GM03348 (cell line): Measurements from ENCODE around the gene ARFGEF3.
A peak's percentile ranks its signal among the peaks of the same experiment; 100 is the strongest.
"Not testable (repeated sequence)": the region's sequence is repeated elsewhere in the genome, so short reads cannot be mapped to it uniquely, and the experiment has no call there.

Source experiments
- DNase-seq: peaks from one replicate; pipeline ENCODE4 v3.0.0; 2012; ENCODE audit warnings: low spot score

The ARFGEF3 gene

DNA sequence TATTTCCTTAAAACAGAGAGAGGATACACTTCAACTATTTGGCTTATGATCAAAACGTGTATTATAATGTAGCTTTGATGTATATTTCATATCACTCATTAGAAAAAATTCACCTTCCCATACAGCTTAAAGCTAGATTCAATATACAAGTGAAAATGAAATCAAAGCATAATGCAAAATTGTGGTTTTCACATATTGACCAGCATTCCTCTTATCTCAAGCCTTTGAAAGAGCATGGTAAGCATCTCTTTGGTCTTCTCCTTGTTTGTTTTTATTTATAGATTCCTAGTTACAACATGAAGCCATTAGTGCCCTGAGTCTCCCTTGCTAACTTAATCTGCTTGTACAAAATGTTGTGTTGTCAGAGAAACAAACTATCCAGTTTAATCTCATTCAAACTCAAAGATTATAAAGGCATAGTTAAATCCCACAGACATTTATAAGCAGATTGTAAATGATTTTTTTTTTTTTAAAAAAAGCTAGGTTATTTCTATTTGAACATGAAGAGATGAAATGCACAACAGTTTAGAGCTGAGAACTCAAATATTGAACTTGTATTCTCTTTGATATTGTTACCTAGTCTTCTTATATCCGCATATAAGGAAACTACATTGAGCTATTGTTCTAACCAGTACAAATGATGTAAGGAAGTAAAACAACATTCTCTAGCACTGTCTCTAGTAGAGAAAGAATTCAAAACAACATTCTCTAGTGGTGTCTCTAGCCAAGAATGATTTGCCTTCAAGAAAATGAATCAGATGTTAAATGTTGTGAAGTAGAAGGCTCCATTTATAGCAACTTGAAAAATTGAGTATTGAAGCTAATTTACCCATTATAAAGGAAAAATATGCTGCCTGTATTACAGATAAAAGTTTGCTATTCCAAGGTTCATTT, 184.8 kb downstream of the ARFGEF3 start:
- peak; percentile 69 for DNase-seq

DNA sequence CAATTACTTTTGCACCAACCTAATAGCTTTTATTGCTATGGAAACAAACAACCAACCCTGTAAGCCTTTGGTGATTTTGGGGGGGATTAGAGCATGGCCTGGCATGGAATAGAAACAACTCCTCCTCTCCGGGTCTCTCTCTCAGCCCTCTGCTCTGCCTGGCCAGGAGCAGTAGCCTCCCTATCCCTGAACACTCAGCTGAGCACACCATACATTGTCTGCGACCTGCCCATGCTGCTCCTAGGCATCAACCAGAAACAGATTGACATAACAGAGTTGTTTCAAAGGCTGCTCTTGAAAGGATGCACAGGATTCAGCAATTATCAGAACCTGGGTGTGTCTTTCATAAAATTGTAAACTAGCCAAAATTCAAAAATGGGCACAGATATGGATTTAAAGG, 186.1 kb downstream of the ARFGEF3 start:
- DNase-seq: no peak

DNA sequence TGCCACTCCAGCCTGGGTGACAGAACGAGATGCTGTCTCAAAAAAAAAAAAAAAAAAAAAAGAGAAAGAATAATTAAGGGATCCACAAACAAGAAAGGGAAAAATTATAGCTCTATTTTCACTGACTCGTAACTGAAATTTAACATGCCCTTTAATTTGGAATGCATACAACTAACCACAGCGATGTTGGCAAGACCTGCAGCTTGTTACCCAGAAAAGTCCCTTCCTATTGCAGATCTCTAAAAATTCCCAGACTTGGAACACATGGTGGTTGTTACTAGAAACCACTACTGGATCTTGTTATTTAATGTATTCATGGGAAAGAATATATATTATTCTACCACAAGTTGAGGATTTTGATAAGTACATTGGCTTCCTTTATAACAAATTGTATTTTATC, 188.2 kb downstream of the ARFGEF3 start:
- DNase-seq: peak; percentile 37

DNA sequence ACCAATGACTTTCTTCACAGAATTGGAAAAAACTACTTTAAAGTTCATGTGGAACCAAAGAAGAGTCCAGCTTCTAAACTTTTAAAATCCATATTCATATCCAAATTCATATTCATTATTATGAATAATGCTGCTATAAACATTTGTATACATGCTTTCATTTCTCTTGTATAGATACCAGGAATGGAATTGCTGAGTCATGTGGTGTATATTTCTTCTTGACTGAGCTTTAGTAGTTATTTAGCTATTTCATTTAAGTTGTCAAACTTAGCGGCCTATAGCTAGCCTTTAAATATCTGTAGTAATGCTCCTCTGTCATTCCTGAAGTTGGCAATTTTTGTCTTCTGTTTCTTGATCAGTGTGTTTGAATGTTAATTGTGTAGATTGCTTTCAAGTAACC, 196.2 kb downstream of the ARFGEF3 start:
- DNase-seq: no peak

DNA sequence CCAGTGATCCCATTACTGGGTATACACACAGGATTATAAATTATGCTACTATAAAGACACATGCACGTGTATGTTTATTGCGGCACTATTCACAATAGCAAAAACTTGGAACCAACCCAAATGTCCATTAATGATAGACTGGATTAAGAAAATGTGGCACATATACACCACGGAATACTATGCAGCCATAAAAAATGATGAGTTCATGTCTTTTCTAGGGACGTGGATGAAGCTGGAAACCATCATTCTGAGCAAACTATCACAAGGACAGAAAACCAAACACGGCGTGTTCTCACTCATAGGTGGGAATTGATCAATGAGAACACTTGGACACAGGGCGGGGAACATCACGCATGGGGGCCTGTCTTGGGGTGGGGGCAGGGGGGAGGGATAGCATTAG, 206.9 kb downstream of the ARFGEF3 start:
- not testable (repeated sequence) for DNase-seq

DNA sequence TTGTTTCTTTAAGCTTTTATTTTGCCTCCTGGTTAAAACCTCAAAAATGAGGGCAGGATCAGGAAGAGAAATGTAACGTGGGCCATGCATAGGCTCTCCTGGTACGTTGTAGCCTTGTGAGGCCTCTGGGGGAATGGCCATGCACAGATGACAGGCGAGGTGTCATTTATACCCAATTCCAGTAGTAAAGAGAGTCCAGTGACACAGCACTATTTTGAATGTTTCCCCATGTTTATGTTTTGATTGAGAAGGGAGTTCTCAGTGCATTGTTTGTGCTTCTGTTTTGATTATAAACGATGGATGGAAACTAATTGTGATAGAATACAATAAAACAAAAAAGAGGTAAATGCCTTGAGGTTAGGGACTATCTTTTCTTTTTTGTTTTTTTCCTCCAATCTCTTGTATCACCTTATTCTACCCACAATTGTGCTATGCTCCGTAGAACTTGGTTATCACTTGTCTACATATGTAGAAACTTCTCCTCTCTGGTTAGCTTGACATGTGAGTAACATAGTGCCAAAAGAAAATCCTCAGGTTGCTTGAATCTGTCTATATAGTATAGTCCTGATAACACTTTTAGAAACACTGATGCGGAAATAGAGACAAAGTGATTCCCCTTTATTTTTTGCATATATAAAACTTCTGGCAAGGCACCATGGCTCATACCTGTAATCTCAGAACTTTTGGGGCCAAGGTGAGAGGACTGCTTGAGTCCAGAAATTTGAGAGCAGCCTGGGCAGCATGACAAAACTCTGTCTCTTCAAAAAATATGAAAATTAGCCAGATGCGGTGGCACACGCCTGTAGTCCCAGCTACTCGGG, 209.1 kb downstream of the ARFGEF3 start:
- DNase-seq: no peak

DNA sequence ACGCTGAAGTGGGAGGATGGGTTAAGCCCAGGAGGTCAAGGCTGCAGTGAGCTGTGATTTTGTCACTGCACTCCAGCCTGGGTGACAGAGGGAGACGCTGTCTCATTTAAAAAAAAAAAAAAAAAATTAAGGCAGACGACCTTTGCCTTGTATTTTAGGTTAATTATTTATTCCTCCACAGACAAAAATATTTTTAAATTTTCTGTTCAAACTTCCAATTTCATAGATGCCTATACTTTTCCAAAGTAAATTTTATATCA, 209.6 kb downstream of the ARFGEF3 start:
- no peak for DNase-seq

DNA sequence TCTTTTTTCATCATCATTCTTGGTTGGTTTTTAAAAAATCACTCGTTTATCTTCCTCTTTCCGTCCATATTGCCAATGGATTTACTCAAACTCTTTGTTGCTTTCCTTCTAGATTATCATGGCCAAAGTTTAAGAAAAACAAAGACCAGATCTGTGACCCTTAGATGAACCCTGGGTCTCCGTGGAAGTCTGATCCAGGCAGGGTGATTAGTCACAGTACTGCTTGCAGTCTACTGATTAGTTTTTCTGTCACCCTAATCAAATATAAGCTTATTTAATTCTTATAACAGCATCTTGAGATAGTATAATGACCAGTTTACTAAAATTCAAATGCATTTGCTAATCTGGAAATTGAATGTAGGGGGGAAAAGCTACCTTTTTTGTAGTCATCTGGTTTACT, 210.0 kb downstream of the ARFGEF3 start:
- DNase-seq: no peak

DNA sequence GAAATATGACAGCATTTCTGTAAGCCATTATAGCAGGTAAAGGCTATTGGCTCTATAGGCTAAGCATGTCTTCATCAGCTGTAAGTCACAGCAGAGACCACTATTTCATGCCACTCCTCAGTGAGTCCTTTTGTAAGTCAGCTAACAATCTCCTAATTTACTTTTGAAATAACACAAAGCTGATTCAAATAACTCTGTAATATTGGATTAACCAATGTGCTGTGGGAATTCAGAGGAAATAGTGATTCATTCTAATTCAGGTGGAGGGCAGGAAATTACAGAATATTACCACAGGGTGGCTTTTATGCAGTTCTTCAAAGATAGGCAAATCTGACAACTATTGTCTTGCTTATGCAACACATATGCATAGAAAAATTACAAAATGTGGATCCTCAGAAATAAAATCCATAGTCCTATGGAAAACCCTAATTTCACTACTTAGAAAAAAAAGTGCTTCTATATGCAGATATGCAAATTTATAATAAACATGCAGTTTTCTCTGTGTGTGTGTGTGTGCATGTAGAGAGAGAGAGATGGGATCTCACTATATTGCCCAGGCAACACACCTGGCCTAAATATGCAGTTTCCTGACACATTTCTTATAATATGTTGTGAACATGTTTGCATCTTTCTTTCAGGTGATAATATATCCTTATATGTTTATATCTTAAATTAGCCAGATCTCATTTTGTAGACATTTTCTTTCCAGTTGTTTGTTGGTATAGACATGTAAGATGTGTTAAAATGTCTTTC, 211.1 kb downstream of the ARFGEF3 start:
- peak; percentile 5 for DNase-seq

DNA sequence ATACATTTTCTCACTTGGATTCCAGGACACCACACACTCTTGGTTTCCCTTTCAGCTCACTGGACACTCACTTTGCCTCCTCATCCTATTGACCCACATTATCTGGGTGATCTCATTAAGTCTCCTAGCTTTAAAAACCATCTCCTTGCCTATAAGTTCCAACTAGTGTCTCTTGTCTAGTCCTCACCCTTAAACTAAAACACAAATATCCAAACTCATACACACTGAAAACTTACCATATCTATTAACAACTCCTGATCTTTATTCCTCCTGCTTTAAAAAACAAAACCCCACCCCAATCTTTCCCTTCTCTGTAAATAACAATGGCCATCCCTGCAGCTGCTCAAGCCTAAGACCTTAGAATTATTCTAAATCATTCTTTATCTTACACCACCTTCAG, 212.5 kb downstream of the ARFGEF3 start:
- DNase-seq: no peak

DNA sequence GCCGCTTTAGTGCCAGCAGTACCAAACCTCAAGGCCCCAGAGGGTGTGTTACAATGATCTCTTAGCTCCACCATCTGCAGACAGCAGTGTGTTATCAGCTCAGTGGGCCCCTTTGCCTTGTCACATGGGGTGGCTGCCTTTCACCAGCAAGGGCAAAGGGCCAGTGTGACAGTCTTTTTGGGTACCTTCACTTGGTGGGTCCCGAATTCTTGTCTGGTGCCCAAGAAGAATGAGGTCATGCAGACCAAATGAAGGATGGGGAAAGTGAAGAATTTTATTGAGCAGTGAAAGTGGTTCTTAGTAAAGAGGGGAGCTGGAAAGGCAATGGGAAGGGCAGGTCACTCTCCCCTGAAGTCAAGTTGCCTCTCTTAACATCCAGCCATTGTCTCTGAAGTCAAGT, 213.1 kb downstream of the ARFGEF3 start:
- DNase-seq: no peak

DNA sequence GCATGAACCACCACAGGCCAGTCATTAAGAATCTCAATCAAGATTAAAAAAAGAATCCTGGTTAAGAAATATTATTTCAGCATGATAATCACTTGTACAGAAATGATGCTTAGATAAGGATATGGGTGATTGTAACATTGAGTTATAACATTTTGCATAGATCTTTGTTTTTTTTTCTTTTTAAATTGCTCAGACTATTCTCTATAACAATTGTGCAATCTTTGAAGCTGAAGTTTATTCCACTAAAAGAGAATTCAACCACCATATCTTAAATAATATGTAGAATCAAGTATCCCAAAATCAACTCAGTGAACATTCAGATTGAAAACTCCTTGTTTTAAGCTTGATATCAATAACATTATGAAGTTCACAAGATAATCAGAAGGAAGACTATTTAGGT, 215.3 kb downstream of the ARFGEF3 start:
- DNase-seq: no peak

DNA sequence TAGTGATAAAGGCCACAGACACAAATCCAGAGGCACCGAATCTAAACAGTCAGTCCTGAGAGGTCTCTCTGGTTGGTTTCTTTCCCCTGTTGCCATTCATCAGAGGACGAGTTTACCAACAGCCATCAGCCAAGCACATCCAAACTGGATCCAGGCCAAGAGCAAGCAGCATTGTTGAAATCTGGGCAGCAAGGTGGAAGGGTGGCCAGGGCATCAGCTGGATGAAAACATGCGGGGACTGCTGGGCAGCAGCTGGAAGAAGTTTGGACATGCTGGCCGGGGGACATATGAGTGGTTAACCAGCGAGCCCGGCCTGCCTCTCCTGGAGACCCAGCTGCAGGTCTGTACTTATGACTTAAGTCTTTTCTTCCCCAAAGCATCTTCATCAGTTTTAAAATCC, 216.1 kb downstream of the ARFGEF3 start, which contains the start of gene SMIM28:
Gene SMIM28, plus strand, starts transcription at position 62 of the 400 bp plus-strand sequence. Its CDS starts 168 bp downstream, at position 230.
- DNase-seq: no peak

DNA sequence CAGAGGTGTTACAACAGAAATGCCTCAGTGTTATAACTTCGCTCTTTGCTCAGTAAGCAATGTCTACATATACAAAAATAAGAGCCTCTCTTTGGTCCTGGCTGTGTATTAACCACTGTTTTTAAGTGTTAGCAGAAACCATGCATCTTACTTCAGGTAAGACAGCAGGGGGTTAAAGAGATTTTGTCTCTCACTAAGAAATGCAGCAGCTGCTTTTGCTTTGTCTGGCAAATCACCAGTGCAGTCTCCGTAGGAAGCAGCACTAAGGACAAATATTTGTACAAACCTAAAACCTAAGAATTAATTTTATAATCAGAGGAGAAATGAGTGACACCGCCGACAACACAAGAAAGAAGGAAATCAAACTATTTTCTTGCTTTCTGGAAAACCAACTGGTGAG, 216.7 kb downstream of the ARFGEF3 start:
- no peak for DNase-seq

DNA sequence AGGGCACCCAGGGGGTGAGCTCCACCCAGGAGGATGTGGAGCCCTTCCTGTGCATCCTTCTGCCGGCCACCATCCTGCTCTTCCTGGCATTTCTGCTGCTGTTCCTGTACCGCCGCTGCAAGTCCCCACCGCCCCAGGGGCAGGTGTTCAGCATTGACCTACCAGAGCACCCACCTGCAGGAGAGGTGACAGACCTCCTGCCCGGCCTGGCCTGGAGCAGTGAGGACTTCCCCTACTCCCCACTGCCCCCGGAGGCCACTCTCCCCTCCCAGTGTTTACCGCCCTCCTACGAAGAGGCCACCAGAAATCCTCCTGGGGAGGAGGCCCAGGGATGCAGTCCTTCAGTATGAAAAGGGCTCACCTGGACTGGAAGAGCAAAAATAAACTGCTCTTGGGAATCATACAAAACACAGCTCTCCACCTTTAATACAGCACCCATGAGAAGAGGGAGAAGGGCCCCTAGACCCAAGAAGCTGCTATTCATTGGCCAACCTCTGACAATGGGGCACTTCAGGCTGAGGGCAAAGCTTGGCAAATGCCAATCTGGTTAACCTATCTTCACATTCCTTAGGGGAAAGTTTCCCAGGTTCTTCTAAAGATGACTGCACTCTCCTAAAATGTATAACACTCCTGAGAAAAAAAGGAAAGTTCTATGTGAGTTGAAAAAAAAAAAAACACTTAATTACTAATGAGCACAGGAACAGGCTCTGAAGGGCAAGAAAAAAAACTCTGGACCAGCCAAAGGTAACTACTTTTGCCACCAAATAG, 220.9 kb downstream of the ARFGEF3 start:
- DNase-seq: no peak

DNA sequence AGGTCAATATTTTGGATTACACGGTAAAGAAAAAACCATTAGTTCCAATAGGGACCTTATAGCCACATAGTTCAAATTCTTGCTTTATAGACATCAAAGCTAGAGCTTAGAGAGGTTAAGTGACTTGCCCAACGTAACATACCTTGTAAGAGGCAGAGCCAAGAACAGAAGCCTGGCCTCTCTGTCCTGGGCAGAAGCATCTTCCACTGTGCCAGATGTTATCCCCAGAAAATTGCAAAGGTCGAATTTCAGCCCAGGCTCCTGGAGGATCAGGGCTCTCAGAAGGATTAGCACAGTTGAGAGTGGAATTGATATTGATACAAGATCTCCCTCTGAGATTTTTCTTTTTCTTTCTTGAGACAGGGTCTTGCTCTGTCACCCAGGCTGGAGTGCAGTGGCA, 222.0 kb downstream of the ARFGEF3 start:
- no peak for DNase-seq

DNA sequence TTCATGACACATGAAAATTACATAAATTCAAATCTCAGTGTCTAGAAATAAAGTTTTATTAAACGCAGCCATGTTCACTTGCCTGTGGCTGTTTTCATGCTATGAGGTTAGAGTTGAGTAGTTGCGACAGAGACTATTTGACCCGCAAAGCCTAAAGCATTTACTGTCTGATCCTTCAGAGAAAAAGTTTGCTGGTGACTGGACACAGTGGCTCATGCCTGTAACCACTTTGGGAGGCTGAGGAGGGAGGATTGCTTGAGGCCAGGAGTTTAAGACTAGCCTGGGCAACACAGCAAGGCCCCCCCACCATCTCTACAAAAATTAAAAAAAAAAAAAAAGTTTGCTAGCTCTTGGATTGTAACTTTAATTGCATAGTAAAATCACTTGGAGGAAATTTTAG, 225.2 kb downstream of the ARFGEF3 start:
- DNase-seq: no peak

DNA sequence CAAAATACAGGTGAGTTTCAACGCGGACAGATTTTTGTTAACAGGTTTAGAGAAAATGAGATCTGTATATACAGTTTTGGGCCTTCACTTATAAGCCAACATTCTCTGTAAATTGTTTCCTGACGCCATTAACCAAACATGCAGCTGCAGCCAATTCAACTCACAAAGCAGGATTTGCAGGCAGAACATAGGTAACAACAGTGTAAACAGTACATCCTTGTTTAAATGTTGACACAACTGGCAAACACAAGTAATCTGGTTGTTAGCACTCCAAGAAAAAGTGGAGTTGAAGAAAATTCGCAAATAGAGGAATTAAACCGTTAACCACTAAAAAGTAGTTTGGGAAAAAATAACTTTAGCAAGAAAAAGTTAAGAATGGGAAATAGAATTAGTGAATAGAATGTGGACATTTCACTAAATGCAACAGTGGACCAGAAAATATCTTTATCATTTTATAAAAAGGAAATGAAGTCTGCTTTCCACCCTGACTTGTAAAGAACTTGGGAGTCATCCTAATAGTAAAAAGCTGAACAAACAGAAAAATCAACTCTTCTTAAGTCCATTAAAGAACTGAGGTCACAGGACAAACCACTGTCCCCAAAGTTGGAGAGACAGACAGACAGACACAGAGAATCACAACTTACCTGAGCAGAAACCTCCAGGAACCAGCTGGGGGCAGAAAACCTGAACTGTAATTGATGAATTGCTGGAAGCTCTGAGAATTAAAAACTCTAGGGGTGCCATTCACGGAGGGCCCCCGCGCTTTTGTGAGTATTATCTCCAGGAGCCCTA, 226.0 kb downstream of the ARFGEF3 start:
- DNase-seq: no peak

DNA sequence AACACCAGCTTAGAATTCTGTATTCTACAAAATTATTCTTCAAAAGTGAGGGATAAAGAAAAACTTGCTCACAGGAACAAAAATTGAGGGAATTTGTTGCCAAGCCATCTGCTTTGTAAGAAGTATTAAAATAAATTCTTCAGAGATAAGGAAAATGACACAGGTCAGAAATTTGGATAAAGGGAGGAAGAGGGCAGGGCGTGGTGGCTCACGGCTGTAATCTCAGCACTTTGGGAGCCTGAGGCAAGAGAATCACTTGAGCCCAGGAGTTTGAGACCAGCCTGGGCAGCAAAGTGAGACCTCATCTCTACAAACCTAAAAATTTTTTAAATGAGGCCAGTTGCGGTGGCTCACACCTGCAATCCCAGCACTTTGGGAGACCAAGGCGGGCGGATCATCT, 227.8 kb downstream of the ARFGEF3 start:
- DNase-seq: no peak
